Esophagus muscularis mucosa (tissue), 4 donors: ENCODE data around the gene GNRHR. TPM values are rescaled to one million over a fixed set of nuclear protein-coding genes. Genes with fewer than 3 reads are reported as not detected.

Experiments
- DNase-seq: peaks from one replicate; pipeline ENCODE4 v3.0.0-alpha.2; 2017; ENCODE audit errors: extremely low spot score
- H3K27ac ChIP-seq, 4 donors: fragments of 200-600 bp; sonication (generic); replicated peaks in 1 of 4; 1 replicate in 3 of 4; 2 replicates in 1 of 4; pipeline ENCODE4 v1.5.1; 2016 to 2019; ENCODE audit warnings: mild to moderate bottlenecking in 1 of 4
- H3K27me3 ChIP-seq, 4 donors: fragments of 200-600 bp; sonication (generic); one replicate each; pipeline versions ENCODE4 v1.5.1 to v1.6.0; 2016 to 2019
- H3K36me3 ChIP-seq, 4 donors: fragments of 200-600 bp; sonication (generic); one replicate each; pipeline ENCODE4 v1.5.1; 2016 to 2019
- H3K4me1 ChIP-seq, 4 donors: fragments of 200-600 bp; sonication (generic); one replicate each; pipeline ENCODE4 v1.5.1; 2016 to 2019
- H3K4me3 ChIP-seq, 4 donors: fragments of 200-600 bp; sonication (generic); 1 replicate in 2 of 4; 2 replicates in 2 of 4; pipeline ENCODE4 v1.5.1; 2016 to 2019; ENCODE audit warnings: mild to moderate bottlenecking in 4 of 4, moderate library complexity in 1 of 4
- H3K9me3 ChIP-seq, 4 donors: fragments of 200-600 bp; sonication (generic); 1 replicate in 3 of 4; 2 replicates in 1 of 4; pipeline ENCODE4 v1.5.1; 2016 to 2019
- EP300 ChIP-seq: sonication (generic); formaldehyde crosslinking; IDR thresholded peaks from one replicate; pipeline ENCODE4 v1.6.1; 2017; ENCODE audit warnings: antibody characterized with exemption
- POLR2A ChIP-seq: fragments of 450-650 bp; IDR thresholded peaks from one replicate; pipeline ENCODE4 v1.6.1; 2017; ENCODE audit warnings: antibody characterized with exemption, moderate library complexity, mild to moderate bottlenecking, low read depth
- POLR2AphosphoS5 ChIP-seq, 2 donors: sonication (generic); formaldehyde crosslinking; IDR thresholded peaks; one replicate each; pipeline ENCODE4 v1.6.1; 2017; ENCODE audit warnings: antibody characterized with exemption in 2 of 2
- WGBS: methylation state at CpG from one replicate; pipeline ENCODE4 v1.1.5; 2018; 5-methylcytosine and 5-hydroxymethylcytosine counted together
- intact Hi-C: fragments of 100-400 bp; cut with DNase I; formaldehyde crosslinking; loops from one replicate; pipeline ENCODE4 v1.15.1; 2023
- total RNA-seq, 4 donors: library from RNA; depleted of rRNA; stranded (reverse); fragments of >200 nt; gene quantifications; one replicate each; pipeline versions ENCODE4 v1.1.0 to v1.2.1, GENCODE V29; 2016
- TF ChIP-seq, protein P1 (sequence below), 3 experiments: fragments of 200-600 bp in 2 of 3; fragments of 450-650 bp in 1 of 3; sonication (generic) in 2 of 3; IDR thresholded peaks; one replicate each; pipeline ENCODE4 v1.5.1; 2017 to 2019; ENCODE audit warnings: antibody characterized with exemption in 3 of 3, mild to moderate bottlenecking in 2 of 3, moderate library complexity in 1 of 3

Gene GNRHR
- total RNA-seq, 4 donors from 2014 or later: 0.11 TPM; not detected in 3

DNA sequence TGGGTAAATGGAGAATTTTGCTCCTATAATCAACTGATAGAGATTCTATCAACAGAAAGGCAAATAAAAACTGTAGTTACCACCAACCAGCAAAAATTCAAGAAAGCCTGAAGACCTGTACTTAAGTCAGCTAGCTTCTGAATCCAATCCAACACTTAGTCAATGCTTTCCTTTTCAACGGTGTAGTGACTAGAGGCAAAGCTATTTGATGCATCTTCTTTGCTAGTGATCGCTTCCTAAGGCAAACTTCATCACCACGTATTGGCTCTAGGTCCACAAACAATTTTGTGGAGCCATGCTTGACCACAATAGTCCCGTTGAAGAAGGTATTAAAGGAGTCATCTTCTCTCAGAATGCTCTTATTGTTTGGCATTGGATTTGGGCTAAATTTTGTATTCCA is 28.2 kb downstream of the GNRHR start:
- Histone ChIP-seq H3K4me3 (no peak overlapping the region), H3K27me3 (no peaks in the 10 kb centered on the region), H3K4me1 (no peaks in the 10 kb centered on the region), H3K27ac (no peak overlapping the region), H3K36me3 (peaks cover 0 to 10% (median 5%) of the 10 kb centered on the region in 4 donors), H3K9me3 (no peaks in the 10 kb centered on the region)
- DNase-seq: no peak
- WGBS: 92% methylated on average over 3 of the region's 4 CpGs
- TF ChIP-seq, protein P1, sequence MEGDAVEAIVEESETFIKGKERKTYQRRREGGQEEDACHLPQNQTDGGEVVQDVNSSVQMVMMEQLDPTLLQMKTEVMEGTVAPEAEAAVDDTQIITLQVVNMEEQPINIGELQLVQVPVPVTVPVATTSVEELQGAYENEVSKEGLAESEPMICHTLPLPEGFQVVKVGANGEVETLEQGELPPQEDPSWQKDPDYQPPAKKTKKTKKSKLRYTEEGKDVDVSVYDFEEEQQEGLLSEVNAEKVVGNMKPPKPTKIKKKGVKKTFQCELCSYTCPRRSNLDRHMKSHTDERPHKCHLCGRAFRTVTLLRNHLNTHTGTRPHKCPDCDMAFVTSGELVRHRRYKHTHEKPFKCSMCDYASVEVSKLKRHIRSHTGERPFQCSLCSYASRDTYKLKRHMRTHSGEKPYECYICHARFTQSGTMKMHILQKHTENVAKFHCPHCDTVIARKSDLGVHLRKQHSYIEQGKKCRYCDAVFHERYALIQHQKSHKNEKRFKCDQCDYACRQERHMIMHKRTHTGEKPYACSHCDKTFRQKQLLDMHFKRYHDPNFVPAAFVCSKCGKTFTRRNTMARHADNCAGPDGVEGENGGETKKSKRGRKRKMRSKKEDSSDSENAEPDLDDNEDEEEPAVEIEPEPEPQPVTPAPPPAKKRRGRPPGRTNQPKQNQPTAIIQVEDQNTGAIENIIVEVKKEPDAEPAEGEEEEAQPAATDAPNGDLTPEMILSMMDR (IDR thresholded peaks at IDR 0.05): no peak
- no peak for TF ChIP-seq POLR2A
- TF ChIP-seq POLR2AphosphoS5 (IDR thresholded peaks at IDR 0.05): no peak
- TF ChIP-seq EP300: no peak
- intact Hi-C loops: no loop called here

DNA sequence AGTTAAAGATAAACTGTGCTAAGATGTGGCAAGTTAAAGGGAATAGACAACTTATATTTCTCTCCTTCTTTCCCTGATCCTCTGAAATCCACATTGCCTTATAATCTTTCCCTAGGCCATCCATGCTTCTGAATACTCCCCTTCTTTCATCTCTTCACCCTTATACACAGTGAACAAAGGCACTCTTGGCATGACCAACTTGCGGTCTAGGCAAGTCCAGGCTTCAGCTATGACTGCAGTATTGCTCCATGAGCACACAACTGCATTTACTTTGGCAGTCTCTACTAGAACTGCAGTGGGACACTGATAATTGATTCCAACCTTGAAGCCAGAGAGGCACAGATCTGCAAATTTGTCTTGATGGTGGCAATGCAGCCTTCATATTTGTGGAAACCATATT is 29.1 kb downstream of the GNRHR start:
- Histone ChIP-seq H3K27ac (no peak overlapping the region), H3K4me3 (no peak overlapping the region), H3K27me3 (no peaks in the 10 kb centered on the region), H3K9me3 (no peaks in the 10 kb centered on the region), H3K36me3 (peaks cover 0 to 16% (median 7%) of the 10 kb centered on the region in 4 donors), H3K4me1 (no peaks in the 10 kb centered on the region)
- WGBS: 100% methylated on average over 1 of the region's 1 CpG
- no peak for DNase-seq
- intact Hi-C loops: no loop called here
- TF ChIP-seq POLR2AphosphoS5 (IDR thresholded peaks at IDR 0.05): no peak
- TF ChIP-seq POLR2A: no peak
- TF ChIP-seq, protein P1 (IDR thresholded peaks at IDR 0.05): no peak
- TF ChIP-seq EP300: no peak

DNA sequence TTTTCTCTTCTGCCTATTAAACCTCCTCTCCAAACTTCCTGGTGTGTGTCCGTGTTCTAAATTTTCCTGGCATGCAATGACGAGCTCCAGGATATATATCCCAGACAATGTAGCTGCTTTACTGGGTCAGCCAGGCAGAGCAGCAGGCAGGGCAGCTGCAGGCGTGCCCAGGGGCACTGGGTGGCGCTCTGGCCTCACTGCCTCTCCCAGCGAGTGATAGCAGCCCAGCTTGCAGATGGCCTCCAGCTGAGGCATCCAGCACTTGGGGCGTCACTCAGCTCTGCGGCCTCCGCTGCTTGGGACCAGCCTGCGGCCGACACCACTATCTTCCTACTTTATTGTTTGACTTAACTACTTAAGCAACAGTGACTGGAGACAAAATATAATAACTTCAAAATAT is 30.2 kb downstream of the GNRHR start:
- H3K4me1 ChIP-seq: no peaks in the 10 kb centered on the region
- TF ChIP-seq, protein P1 (IDR thresholded peaks at IDR 0.05): no peak
- TF ChIP-seq POLR2AphosphoS5 (IDR thresholded peaks at IDR 0.05): no peak
- TF ChIP-seq POLR2A: no peak
- no peak for TF ChIP-seq EP300
- WGBS: 91% methylated on average over 10 of the region's 10 CpGs
- no peaks in the 10 kb centered on the region for H3K9me3 ChIP-seq
- intact Hi-C loops: no loop called here
- H3K27me3 ChIP-seq: no peaks in the 10 kb centered on the region
- H3K27ac ChIP-seq: no peak overlapping the region
- no peak for DNase-seq
- H3K4me3 ChIP-seq: no peak overlapping the region
- H3K36me3 ChIP-seq: peaks cover 0 to 13% (median 4%) of the 10 kb centered on the region in 4 donors

DNA sequence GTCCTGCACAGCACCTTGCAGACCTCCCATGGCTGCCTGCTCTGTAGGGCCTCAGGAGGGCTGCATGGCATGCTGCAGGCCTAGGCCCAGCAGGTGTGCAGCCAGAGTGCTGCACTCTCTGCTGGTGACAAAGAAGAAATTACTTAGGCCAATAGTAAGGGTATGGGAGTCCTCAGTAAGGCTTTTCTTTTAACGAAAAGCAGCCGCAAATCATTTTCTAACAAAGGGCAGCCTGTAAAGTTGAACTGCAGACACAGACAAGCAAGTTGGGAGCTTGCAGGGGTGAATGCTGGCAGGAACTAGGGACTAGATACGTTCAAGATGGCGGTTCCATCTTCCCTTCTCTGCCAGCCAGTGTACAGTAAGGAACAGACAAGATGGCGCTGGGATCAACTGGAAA is 30.8 kb downstream of the GNRHR start:
- WGBS: 99% methylated on average over 5 of the region's 5 CpGs
- no peaks in the 10 kb centered on the region for H3K4me1 ChIP-seq

More for the DNA sequence above, 30.8 kb downstream of the GNRHR start:
- H3K36me3 ChIP-seq: peaks cover 0 to 13% (median 4%) of the 10 kb centered on the region in 4 donors
- DNase-seq: no peak
- H3K4me3 ChIP-seq: no peak overlapping the region
- intact Hi-C loops: no loop called here
- H3K27me3 ChIP-seq: no peaks in the 10 kb centered on the region
- H3K27ac ChIP-seq: no peak overlapping the region
- H3K9me3 ChIP-seq: no peaks in the 10 kb centered on the region
- TF ChIP-seq, protein P1 (IDR thresholded peaks at IDR 0.05): no peak
- TF ChIP-seq POLR2A: no peak
- no peak for TF ChIP-seq EP300
